DMS79 (cell line): Measurements from ENCODE around the gene KLHL14.

Source experiments
- DNase-seq: peaks from one replicate; lab custom pipeline; 2025; lab: John Stamatoyannopoulos, UW

KLHL14 gene

GRCh38 chr18:32634876-32635431 is 137.9 kb downstream of the KLHL14 start:
- no peak for DNase-seq

GRCh38 chr18:32629981-32630700 is 142.7 kb downstream of the KLHL14 start:
- DNase-seq = no peak

GRCh38 chr18:32629292-32629691 is 143.5 kb downstream of the KLHL14 start:
- no peak for DNase-seq

GRCh38 chr18:32624182-32624723 is 148.6 kb downstream of the KLHL14 start:
- DNase-seq = no peak

GRCh38 chr18:32623563-32623962 is 149.3 kb downstream of the KLHL14 start:
- no peak for DNase-seq
